OCI-LY7 (cell line): ENCODE results near the gene CLUH. TPM values are rescaled to one million over a fixed set of nuclear protein-coding genes. Genes with fewer than 3 reads are reported as not detected.

Source experiments
- BruUV-seq: library from RNA; stranded (reverse); fragments of 400-500 nt; replicated peaks from 2 replicates; lab custom pipeline; 2021; lab: Mats Ljungman, UMichigan
- CTCF ChIA-PET: fragments of 300-600 bp; sonication (Branson Sonifier 250); formaldehyde crosslinking; loops from one replicate; lab custom pipeline; 2022; ENCODE audit warnings: antibody characterized with exemption; ENCODE audit not compliant: unreplicated experiment; lab: Charles Lee
- POLR2A ChIA-PET: fragments of 300-600 bp; sonication (Branson Sonifier 250); formaldehyde crosslinking; loops from one replicate; lab custom pipeline; 2022; ENCODE audit warnings: antibody characterized with exemption; lab: Charles Lee
- DNase-seq: peaks from one replicate; pipeline ENCODE4 v3.0.0-alpha.2; 2015; ENCODE audit warnings: low spot score
- H2AFZ ChIP-seq: fragments of 200-600 bp; sonication (generic), shearing (Covaris generic); 2 replicates; pipeline ENCODE4 v1.6.1; 2014; ENCODE audit warnings: mild to moderate bottlenecking, antibody characterized with exemption, low read length, moderate library complexity
- H3K27ac ChIP-seq: fragments of 200-600 bp; sonication (generic); 2 replicates; pipeline ENCODE4 v1.5.1; 2014; ENCODE audit warnings: mixed run types, low read depth, mild to moderate bottlenecking, moderate library complexity, low read length, inconsistent platforms; ENCODE audit not compliant: poor library complexity, severe bottlenecking
- H3K36me3 ChIP-seq: fragments of 200-600 bp; sonication (generic); 2 replicates; pipeline ENCODE4 v1.6.1; 2014; ENCODE audit warnings: mild to moderate bottlenecking, antibody characterized with exemption, low read length, moderate library complexity, mixed read lengths; ENCODE audit not compliant: insufficient read depth
- H3K4me1 ChIP-seq: fragments of 200-600 bp; sonication (generic); 2 replicates; pipeline ENCODE4 v1.5.1; 2014; ENCODE audit warnings: mild to moderate bottlenecking, low read length; ENCODE audit not compliant: insufficient read depth, poor library complexity, severe bottlenecking
- H3K4me2 ChIP-seq: fragments of 200-600 bp; sonication (generic); 2 replicates; pipeline ENCODE4 v1.6.1; 2014; ENCODE audit warnings: mild to moderate bottlenecking, low read length
- H3K4me3 ChIP-seq: fragments of 200-600 bp; sonication (generic); 2 replicates; pipeline ENCODE4 v1.5.1; 2014; ENCODE audit warnings: mild to moderate bottlenecking, low read depth, low read length; ENCODE audit not compliant: poor library complexity, severe bottlenecking
- H3K79me2 ChIP-seq: fragments of 200-600 bp; sonication (generic); 2 replicates; pipeline ENCODE4 v1.6.1; 2016; ENCODE audit warnings: low read depth, mild to moderate bottlenecking, low read length, moderate library complexity, mixed read lengths; ENCODE audit not compliant: insufficient read depth
- H3K9me2 ChIP-seq: fragments of 200-600 bp; sonication (generic); 2 replicates; pipeline ENCODE4 v1.6.1; 2016; ENCODE audit warnings: mild to moderate bottlenecking, low read length, mixed read lengths; ENCODE audit not compliant: insufficient read depth
- H3K9me3 ChIP-seq: fragments of 200-600 bp; sonication (generic); 2 replicates; pipeline ENCODE4 v1.6.1; 2014; ENCODE audit warnings: mild to moderate bottlenecking, mixed run types, low read length, mixed read lengths
- H4K20me1 ChIP-seq: fragments of 200-600 bp; sonication (generic); 2 replicates; pipeline ENCODE4 v1.6.1; 2014; ENCODE audit warnings: mild to moderate bottlenecking, antibody characterized with exemption, low read length, moderate library complexity, mixed read lengths; ENCODE audit not compliant: insufficient read depth
- EZH2phosphoT487 ChIP-seq: fragments of 200-600 bp; sonication (generic); IDR thresholded peaks from 2 replicates; pipeline ENCODE4 v1.6.1; 2018; ENCODE audit warnings: low read depth, borderline replicate concordance, mild to moderate bottlenecking, mixed run types, antibody characterized with exemption, low read length, moderate library complexity, mixed read lengths
- intact Hi-C: fragments of 100-400 bp; cut with micrococcal nuclease; formaldehyde crosslinking; loops from one replicate; pipeline ENCODE4 v1.10.0; 2022; ENCODE audit not compliant: unreplicated experiment
- total RNA-seq, 2 experiments: library from RNA; depleted of rRNA in 1 of 2; stranded (reverse); fragments of >200 nt in 1 of 2; shearing (Covaris generic) in 1 of 2; gene quantifications; 2 replicates each; pipeline ENCODE4 v1.2.3, GENCODE V29; 2014 to 2022
- TF ChIP-seq, protein P1 (sequence below): fragments of 200-600 bp; sonication (generic); conservative IDR thresholded peaks from 2 replicates; pipeline ENCODE4 v1.5.1; 2014; ENCODE audit warnings: mild to moderate bottlenecking, antibody characterized with exemption, low read length, moderate library complexity, mixed read lengths

The CLUH gene
- total RNA-seq, 2 experiments from 2014 or later = 96.3 to 132 TPM

DNA sequence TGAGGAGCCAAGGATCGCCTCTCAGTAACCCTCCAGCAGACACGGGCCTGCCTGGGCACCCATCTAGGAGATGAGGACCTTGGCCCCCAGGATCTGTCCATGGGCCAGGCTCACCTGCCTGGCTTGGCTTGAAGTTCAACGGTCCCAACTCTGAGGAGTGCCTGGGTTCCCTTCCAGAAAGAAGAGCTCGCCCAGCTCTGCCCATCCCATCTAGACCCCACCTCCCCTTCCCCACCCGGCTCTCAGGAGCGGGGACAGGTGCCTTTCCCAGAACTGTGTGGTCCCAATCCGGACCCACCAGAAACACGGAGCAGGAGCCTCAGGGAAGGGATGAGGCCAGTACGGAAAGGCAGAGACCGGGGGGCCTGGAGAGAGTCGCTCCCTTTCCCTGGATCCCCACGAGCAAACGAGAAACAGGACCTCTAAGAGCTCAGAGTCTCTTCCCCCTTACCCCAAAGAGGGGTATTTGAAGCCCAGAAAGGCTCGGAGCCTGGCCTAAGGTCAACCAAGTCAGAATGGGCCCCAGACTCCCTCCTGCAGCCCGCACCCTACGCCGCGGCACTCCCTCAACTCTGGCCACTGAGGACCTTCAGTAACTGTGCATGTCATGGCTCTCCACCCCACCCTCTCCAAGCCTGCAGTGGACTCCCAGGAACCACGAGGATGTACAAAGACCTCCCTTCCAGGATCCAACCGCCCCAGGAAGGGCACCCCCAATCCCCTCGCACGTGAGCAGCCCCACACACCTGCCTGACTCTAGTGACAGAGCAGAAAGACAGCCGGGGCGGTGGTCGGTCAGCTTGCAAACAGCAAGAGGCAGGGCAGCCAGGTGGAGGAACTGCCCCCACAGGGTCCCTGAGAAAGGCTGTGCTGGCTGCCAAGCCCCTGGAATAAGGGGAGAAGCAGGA, 5.4 kb downstream of the CLUH start:
- Histone ChIP-seq H3K9me3 (no peaks in the 10 kb centered on the region), H3K9me2 (no peaks in the 10 kb centered on the region), H3K4me2 (no peak overlapping the region), H3K4me1 (peaks cover 24% of the 10 kb centered on the region), H2AFZ (no peak overlapping the region), H4K20me1 (peaks cover 9% of the 10 kb centered on the region), H3K36me3 (peaks cover 78% of the 10 kb centered on the region), H3K4me3 (no peak overlapping the region), H3K79me2 (peaks cover 64% of the 10 kb centered on the region), H3K27ac (no peak overlapping the region)
- intact Hi-C loops = no loop called here
- POLR2A ChIA-PET = no interaction called here
- TF ChIP-seq, protein P1, sequence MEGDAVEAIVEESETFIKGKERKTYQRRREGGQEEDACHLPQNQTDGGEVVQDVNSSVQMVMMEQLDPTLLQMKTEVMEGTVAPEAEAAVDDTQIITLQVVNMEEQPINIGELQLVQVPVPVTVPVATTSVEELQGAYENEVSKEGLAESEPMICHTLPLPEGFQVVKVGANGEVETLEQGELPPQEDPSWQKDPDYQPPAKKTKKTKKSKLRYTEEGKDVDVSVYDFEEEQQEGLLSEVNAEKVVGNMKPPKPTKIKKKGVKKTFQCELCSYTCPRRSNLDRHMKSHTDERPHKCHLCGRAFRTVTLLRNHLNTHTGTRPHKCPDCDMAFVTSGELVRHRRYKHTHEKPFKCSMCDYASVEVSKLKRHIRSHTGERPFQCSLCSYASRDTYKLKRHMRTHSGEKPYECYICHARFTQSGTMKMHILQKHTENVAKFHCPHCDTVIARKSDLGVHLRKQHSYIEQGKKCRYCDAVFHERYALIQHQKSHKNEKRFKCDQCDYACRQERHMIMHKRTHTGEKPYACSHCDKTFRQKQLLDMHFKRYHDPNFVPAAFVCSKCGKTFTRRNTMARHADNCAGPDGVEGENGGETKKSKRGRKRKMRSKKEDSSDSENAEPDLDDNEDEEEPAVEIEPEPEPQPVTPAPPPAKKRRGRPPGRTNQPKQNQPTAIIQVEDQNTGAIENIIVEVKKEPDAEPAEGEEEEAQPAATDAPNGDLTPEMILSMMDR = no peak
- TF ChIP-seq EZH2phosphoT487 = no peak
- no TSS peak for BruUV-seq
- DNase-seq = no peak
- CTCF ChIA-PET = no interaction called here

- POLR2A ChIA-PET = interaction anchor here (0.5 kb wide), 1 partner anchor 139 kb away, joined by 5 read pairs; no protein-coding TSS in a partner anchor
- CTCF ChIA-PET = no interaction called here
- H3K9me2 ChIP-seq = no peaks in the 10 kb centered on the region
- intact Hi-C loops = no loop called here
- H3K36me3 ChIP-seq = peaks cover 79% of the 10 kb centered on the region
- no peak overlapping the region for H2AFZ ChIP-seq
- H3K79me2 ChIP-seq = peaks cover 55% of the 10 kb centered on the region
- H3K4me1 ChIP-seq = peaks cover 24% of the 10 kb centered on the region
- H3K4me3 ChIP-seq = no peak overlapping the region
- DNase-seq = no peak
- peaks cover 9% of the 10 kb centered on the region for H4K20me1 ChIP-seq
- TF ChIP-seq EZH2phosphoT487 = no peak
- TF ChIP-seq, protein P1 = no peak
- BruUV-seq = no TSS peak
- H3K4me2 ChIP-seq = no peak overlapping the region
- no peak overlapping the region for H3K27ac ChIP-seq
- H3K9me3 ChIP-seq = no peaks in the 10 kb centered on the region
Measured at GRCh38 chr17:2705263-2705662, 6.3 kb downstream of the CLUH start.

- peaks cover 21% of the 10 kb centered on the region for H3K4me1 ChIP-seq
- ChIA-PET CTCF (no interaction called here), POLR2A (no interaction called here)
- no peak overlapping the region for H3K4me2 ChIP-seq
- H3K79me2 ChIP-seq = peaks cover 51% of the 10 kb centered on the region
- no peak for DNase-seq
- no TSS peak for BruUV-seq
- H3K4me3 ChIP-seq = no peak overlapping the region
- H4K20me1 ChIP-seq = peaks cover 9% of the 10 kb centered on the region
- H3K9me2 ChIP-seq = no peaks in the 10 kb centered on the region
- no peak overlapping the region for H3K27ac ChIP-seq
- intact Hi-C loops = no loop called here
- H3K9me3 ChIP-seq = no peaks in the 10 kb centered on the region
- peaks cover 82% of the 10 kb centered on the region for H3K36me3 ChIP-seq
- no peak for TF ChIP-seq EZH2phosphoT487
- TF ChIP-seq, protein P1 = no peak
- no peak overlapping the region for H2AFZ ChIP-seq
Measured at GRCh38 chr17:2704890-2705248, 6.7 kb downstream of the CLUH start.
